CD4-positive, CD25-positive, alpha-beta regulatory T cell (primary cell): ENCODE data around the gene EVC2. TPM values are rescaled to one million over a fixed set of nuclear protein-coding genes. Genes with fewer than 3 reads are reported as not detected.
A peak's percentile ranks its signal among the peaks of the same experiment; 100 is the strongest.

ENCODE experiments used
- ATAC-seq, 2 donors: fragments of 150-1000 bp; cut with Tn5 transposase; one replicate each; pipeline ENCODE4 v1.10.0; 2021; ENCODE audit warnings: low read depth in 2 of 2, moderate number of reproducible peaks in 2 of 2, moderate library complexity in 1 of 2
- DNase-seq, 3 donors: peaks; one replicate each; pipeline versions ENCODE4 v3.0.0 to v3.0.0-alpha.2; 2012 to 2022; ENCODE audit warnings: mixed read lengths in 1 of 3
- H3K27ac ChIP-seq: one replicate; pipeline ENCODE4 v1.7.0; 2013; ENCODE audit warnings: mild to moderate bottlenecking, low read length; ENCODE audit not compliant: insufficient read depth, poor library complexity, severe bottlenecking
- H3K27me3 ChIP-seq: one replicate; pipeline ENCODE4 v1.7.0; 2013; ENCODE audit warnings: low read length; ENCODE audit not compliant: control insufficient read depth, insufficient read depth
- H3K36me3 ChIP-seq: one replicate; pipeline ENCODE4 v1.7.0; 2013; ENCODE audit warnings: mild to moderate bottlenecking, low read length, moderate library complexity; ENCODE audit not compliant: control insufficient read depth, insufficient read depth
- H3K4me1 ChIP-seq: 2 replicates; pipeline ENCODE4 v1.7.0; 2013; ENCODE audit warnings: mild to moderate bottlenecking, low read length; ENCODE audit not compliant: insufficient read depth, control insufficient read depth, poor library complexity, severe bottlenecking
- H3K4me3 ChIP-seq: one replicate; pipeline ENCODE4 v1.7.0; 2013; ENCODE audit warnings: low read depth, mild to moderate bottlenecking, low read length, moderate library complexity
- H3K9me3 ChIP-seq, 2 experiments: 1 replicate in 1 of 2; 2 replicates in 1 of 2; pipeline ENCODE4 v1.7.0; 2013; ENCODE audit warnings: low read length in 2 of 2, mild to moderate bottlenecking in 1 of 2, moderate library complexity in 1 of 2; ENCODE audit not compliant: control insufficient read depth in 2 of 2
- H3K27ac Mint-ChIP-seq, 3 donors: one replicate each; pipeline ENCODE4 v1.8.0; 2020 to 2022; ENCODE audit warnings: mild to moderate bottlenecking in 3 of 3, mixed read lengths in 3 of 3, moderate library complexity in 2 of 3
- H3K27me3 Mint-ChIP-seq: one replicate; pipeline ENCODE4 v1.8.0; 2022; ENCODE audit warnings: mild to moderate bottlenecking, mixed read lengths
- H3K36me3 Mint-ChIP-seq: one replicate; pipeline ENCODE4 v1.8.0; 2020; ENCODE audit warnings: mixed read lengths
- H3K4me1 Mint-ChIP-seq, 4 donors: one replicate each; pipeline ENCODE4 v1.8.0; 2020 to 2022; ENCODE audit warnings: mixed read lengths in 4 of 4, mild to moderate bottlenecking in 1 of 4
- H3K4me3 Mint-ChIP-seq, 4 donors: one replicate each; pipeline ENCODE4 v1.8.0; 2020 to 2022; ENCODE audit warnings: mild to moderate bottlenecking in 4 of 4, mixed read lengths in 4 of 4, moderate library complexity in 3 of 4
- H3K9me3 Mint-ChIP-seq, 7 donors: one replicate each; pipeline ENCODE4 v1.8.0; 2020 to 2022; ENCODE audit warnings: mixed read lengths in 7 of 7, mild to moderate bottlenecking in 3 of 7, moderate library complexity in 2 of 7
- polyA plus RNA-seq, 4 donors: library from polyadenylated mRNA; unstranded; fragments of 300-500 nt; fragmentation: Illumina TruSeq; gene quantifications; one replicate each; pipeline ENCODE4 v1.2.3, GENCODE V29; 2021
- total RNA-seq: library from RNA; stranded (reverse); gene quantifications from one replicate; pipeline ENCODE4 v1.2.3, GENCODE V29; 2022

Gene EVC2
- total and polyA plus RNA-seq, 5 donors from 2014 or later, result 0.03 to 3.2 (median 0.85) TPM

- no peak for DNase-seq
- H3K4me1 ChIP-seq, result no peaks in the 10 kb centered on the region
- H3K27ac Mint-ChIP-seq, result no peak overlapping the region
- peaks cover 0 to 2% (median 0%) of the 10 kb centered on the region in 7 donors for H3K9me3 Mint-ChIP-seq
- no peaks in the 10 kb centered on the region for H3K27me3 Mint-ChIP-seq
- H3K27ac ChIP-seq, result no peak overlapping the region
- H3K36me3 Mint-ChIP-seq, result no peaks in the 10 kb centered on the region
- H3K27me3 ChIP-seq, result no peaks in the 10 kb centered on the region
- no peak overlapping the region for H3K4me3 Mint-ChIP-seq
- H3K36me3 ChIP-seq, result no peaks in the 10 kb centered on the region
- H3K9me3 ChIP-seq, result no peaks in the 10 kb centered on the region
- no peak for ATAC-seq
- H3K4me1 Mint-ChIP-seq, result no peaks in the 10 kb centered on the region
- H3K4me3 ChIP-seq, result no peak overlapping the region
These were observed 76.8 kb downstream of the EVC2 start for GRCh38 chr4:5631352-5632065.

- Histone ChIP-seq H3K27ac (no peak overlapping the region), H3K4me1 (no peaks in the 10 kb centered on the region), H3K9me3 (no peaks in the 10 kb centered on the region), H3K36me3 (no peaks in the 10 kb centered on the region), H3K4me3 (no peak overlapping the region), H3K27me3 (no peaks in the 10 kb centered on the region)
- no peak for DNase-seq
- Mint-ChIP-seq H3K27me3 (no peaks in the 10 kb centered on the region), H3K27ac (no peak overlapping the region), H3K4me1 (no peaks in the 10 kb centered on the region), H3K9me3 (peaks cover 0 to 3% (median 0%) of the 10 kb centered on the region in 7 donors), H3K4me3 (no peak overlapping the region), H3K36me3 (no peaks in the 10 kb centered on the region)
- ATAC-seq, result no peak
These were observed 77.6 kb downstream of the EVC2 start for GRCh38 chr4:5630762-5631161.

GRCh38 chr4:5629542-5629941 lies 78.8 kb downstream of the EVC2 start:
- Histone ChIP-seq H3K9me3 (no peaks in the 10 kb centered on the region), H3K36me3 (no peaks in the 10 kb centered on the region), H3K4me1 (no peaks in the 10 kb centered on the region), H3K27ac (no peak overlapping the region), H3K4me3 (no peak overlapping the region), H3K27me3 (no peaks in the 10 kb centered on the region)
- Mint-ChIP-seq H3K9me3 (peaks cover 0 to 3% (median 0%) of the 10 kb centered on the region in 7 donors), H3K4me1 (no peaks in the 10 kb centered on the region), H3K27me3 (no peaks in the 10 kb centered on the region), H3K4me3 (no peak overlapping the region), H3K36me3 (peaks cover 3% of the 10 kb centered on the region), H3K27ac (no peak overlapping the region)
- no peak for DNase-seq
- ATAC-seq, result no peak

GRCh38 chr4:5626913-5627312 lies 81.4 kb downstream of the EVC2 start:
- H3K9me3 ChIP-seq, result no peaks in the 10 kb centered on the region
- H3K27ac Mint-ChIP-seq, result no peak overlapping the region
- H3K4me3 ChIP-seq, result no peak overlapping the region
- H3K4me1 Mint-ChIP-seq, result no peaks in the 10 kb centered on the region
- no peak overlapping the region for H3K4me3 Mint-ChIP-seq
- H3K36me3 Mint-ChIP-seq, result peaks cover 3% of the 10 kb centered on the region
- no peaks in the 10 kb centered on the region for H3K36me3 ChIP-seq
- no peak overlapping the region for H3K27ac ChIP-seq
- no peaks in the 10 kb centered on the region for H3K27me3 Mint-ChIP-seq
- DNase-seq, result no peak
- no peaks in the 10 kb centered on the region for H3K4me1 ChIP-seq
- no peaks in the 10 kb centered on the region for H3K27me3 ChIP-seq
- no peak for ATAC-seq
- peaks cover 0 to 3% (median 1%) of the 10 kb centered on the region in 7 donors for H3K9me3 Mint-ChIP-seq

GRCh38 chr4:5622596-5622995 lies 85.8 kb downstream of the EVC2 start:
- ATAC-seq, result no peak
- Histone ChIP-seq H3K27me3 (no peaks in the 10 kb centered on the region), H3K4me1 (no peaks in the 10 kb centered on the region), H3K36me3 (no peaks in the 10 kb centered on the region), H3K27ac (no peak overlapping the region), H3K4me3 (no peak overlapping the region), H3K9me3 (no peaks in the 10 kb centered on the region)
- Mint-ChIP-seq H3K36me3 (peaks cover 3% of the 10 kb centered on the region), H3K9me3 (peaks cover 0 to 5% (median 2%) of the 10 kb centered on the region in 7 donors), H3K4me1 (no peaks in the 10 kb centered on the region), H3K27ac (peak overlapping the region in 1 of 3 donors; percentile 10), H3K4me3 (no peak overlapping the region), H3K27me3 (no peaks in the 10 kb centered on the region)
- no peak for DNase-seq

- Histone ChIP-seq H3K27me3 (no peaks in the 10 kb centered on the region), H3K27ac (no peak overlapping the region), H3K4me3 (no peak overlapping the region), H3K9me3 (no peaks in the 10 kb centered on the region), H3K36me3 (no peaks in the 10 kb centered on the region), H3K4me1 (no peaks in the 10 kb centered on the region)
- Mint-ChIP-seq H3K27ac (no peak overlapping the region), H3K4me1 (no peaks in the 10 kb centered on the region), H3K4me3 (no peak overlapping the region), H3K9me3 (peaks cover 0 to 5% (median 1%) of the 10 kb centered on the region in 7 donors), H3K27me3 (no peaks in the 10 kb centered on the region), H3K36me3 (peaks cover 3% of the 10 kb centered on the region)
- DNase-seq, result no peak
- ATAC-seq, result no peak
These were observed 88.3 kb downstream of the EVC2 start for GRCh38 chr4:5619913-5620625.

- Mint-ChIP-seq H3K9me3 (peaks cover 0 to 4% (median 0%) of the 10 kb centered on the region in 7 donors), H3K4me3 (no peak overlapping the region), H3K36me3 (no peaks in the 10 kb centered on the region), H3K4me1 (no peaks in the 10 kb centered on the region), H3K27ac (no peak overlapping the region), H3K27me3 (no peaks in the 10 kb centered on the region)
- no peak overlapping the region for H3K4me3 ChIP-seq
- no peaks in the 10 kb centered on the region for H3K36me3 ChIP-seq
- no peaks in the 10 kb centered on the region for H3K27me3 ChIP-seq
- ATAC-seq (no peak), DNase-seq (no peak)
- no peaks in the 10 kb centered on the region for H3K4me1 ChIP-seq
- no peak overlapping the region for H3K27ac ChIP-seq
- H3K9me3 ChIP-seq, result no peaks in the 10 kb centered on the region
These were observed 90.1 kb downstream of the EVC2 start for GRCh38 chr4:5618051-5618960.
